Measurements from ENCODE around the gene PTPRN2.

- TF ChIP-seq CTCF (IDR thresholded peaks at IDR 0.05) (no peak), POLR2AphosphoS5 (IDR thresholded peaks at IDR 0.05; ENCODE audit: low read depth, low read length) (no peak), REST (IDR thresholded peaks at IDR 0.05; ENCODE audit: insufficient read depth in 1 of 2, low read depth in 2 of 2, low read length in 1 of 2) (no peak)
Observed at GRCh38 chr7:157594306-157594705, 993.3 kb downstream of the PTPRN2 start.
